ENCODE results near the gene FBXO22.
"Not testable (repeated sequence)": the region's sequence is repeated elsewhere in the genome, so short reads cannot be mapped to it uniquely, and the experiment has no call there.

FBXO22 gene

DNA sequence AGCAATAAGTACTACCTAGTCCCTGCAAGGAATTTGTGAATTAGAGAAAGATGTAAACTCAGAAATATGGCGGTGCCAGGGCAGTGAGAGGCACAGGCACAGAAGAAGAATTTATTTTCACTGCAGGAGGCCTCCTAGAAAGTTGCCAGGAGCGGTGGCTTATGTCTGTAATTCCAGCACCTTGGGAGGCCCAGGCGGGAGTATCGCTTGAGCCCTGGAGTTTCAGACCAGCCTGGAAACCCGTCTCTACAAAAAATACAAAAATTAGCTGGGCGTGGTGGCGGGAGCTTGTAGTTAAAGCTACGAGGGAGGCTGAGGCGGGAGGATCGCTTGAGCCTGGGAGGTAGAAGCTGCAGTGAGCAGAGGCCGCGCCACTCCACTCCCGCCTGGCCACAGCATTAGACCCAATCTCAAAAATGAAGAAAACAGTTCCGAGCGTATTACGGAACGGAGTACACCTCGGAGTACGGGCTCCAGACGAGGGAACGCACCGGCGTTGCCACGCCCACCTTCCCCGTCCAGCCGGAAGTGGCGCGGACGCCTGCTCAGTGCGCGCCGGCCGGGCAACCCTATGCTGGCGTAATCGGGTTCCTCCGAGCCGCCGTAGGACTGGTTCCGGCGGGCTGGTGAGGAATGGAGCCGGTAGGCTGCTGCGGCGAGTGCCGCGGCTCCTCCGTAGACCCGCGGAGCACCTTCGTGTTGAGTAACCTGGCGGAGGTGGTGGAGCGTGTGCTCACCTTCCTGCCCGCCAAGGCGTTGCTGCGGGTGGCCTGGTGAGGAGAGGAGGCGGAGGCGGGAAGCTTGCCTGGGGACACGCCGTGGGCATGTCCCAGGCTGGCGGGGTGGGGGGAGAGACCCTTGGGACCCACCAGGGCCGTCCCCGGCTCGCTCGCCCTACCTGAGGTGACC lies at the start of gene FBXO22:
FBXO22 (plus strand) TSS at position 548 of the 909 bp plus-strand sequence; CDS start at position 634, 86 bp downstream.
- DNase-seq (ENCODE audit: extremely low spot score, insufficient read length, low read depth) (peak; percentile 76), FAIRE-seq (peak; percentile 88)

DNA sequence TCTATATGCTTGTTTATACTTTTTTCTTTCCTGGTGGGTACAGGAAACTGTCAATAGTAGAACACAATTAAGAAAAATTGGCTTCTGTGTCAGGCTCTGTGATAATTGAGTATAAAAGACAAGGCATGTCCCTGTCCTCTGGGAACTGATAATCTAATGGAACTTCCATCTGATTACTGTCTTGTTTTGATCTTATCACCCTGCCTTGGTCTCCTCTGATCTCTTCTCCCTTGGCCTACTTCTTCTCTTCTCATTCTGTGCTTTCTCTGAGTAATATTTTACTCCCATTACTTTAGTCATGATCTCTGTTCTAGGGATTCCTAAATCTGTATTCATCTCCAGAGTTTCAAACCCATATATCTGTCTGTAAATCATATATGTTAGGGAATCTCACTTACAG lies 45.8 kb upstream of the FBXO22 start:
- no peak for FAIRE-seq
- DNase-seq (ENCODE audit: extremely low spot score, insufficient read length, low read depth) = no peak

DNA sequence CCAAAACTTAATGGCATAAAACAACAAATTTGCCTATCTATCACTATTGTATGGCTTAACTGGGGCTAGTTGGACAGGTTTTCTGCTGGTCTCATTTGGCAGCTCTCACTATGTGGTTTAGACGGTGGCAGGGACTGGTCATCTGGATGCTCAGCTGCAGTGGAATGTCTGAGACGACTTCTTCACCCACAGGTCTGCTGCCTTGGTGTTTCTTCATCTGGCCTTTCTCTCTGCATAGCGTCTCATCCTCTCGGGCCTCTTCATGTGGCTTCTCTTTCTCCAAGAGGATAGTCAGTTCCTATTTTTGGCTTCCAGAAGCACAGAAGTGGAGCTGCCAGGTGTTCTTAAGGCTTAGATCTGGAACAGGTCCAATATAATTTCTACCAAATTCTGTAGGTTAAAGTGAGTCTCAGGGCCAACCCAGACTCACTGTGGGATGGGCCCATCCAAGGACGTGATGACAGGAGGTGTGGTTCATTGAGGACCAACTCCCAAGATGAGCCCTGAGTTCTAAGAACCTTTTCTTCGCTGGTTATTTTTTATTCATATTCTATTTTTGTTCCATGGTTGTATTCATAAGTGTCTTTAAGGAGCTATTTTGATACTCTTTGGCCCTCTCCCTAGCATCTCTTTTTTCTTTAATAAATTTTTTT lies 41.8 kb upstream of the FBXO22 start:
- DNase-seq (ENCODE audit: extremely low spot score, insufficient read length, low read depth) = no peak
- FAIRE-seq = no peak

DNA sequence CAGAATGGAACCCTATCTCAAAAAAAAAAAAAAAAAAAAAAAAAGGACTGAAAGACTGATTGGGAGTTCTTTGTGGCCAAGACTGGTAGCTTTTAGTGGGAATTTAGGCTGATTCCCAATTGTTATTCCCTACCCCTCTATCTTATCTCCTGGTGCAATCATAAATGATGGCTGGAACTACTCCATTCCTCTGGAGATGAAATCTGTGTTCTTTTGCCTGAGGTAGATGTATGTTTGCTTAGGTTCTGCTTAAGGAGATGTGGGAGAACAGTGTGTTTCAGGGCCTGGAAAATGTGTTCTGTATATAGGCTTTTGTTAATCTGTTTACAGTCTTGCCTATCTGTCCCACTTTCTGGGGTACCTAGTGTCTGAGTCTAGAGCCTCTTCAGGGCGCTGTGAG lies 40.9 kb upstream of the FBXO22 start:
- FAIRE-seq (no peak), DNase-seq (ENCODE audit: extremely low spot score, insufficient read length, low read depth) (no peak)

DNA sequence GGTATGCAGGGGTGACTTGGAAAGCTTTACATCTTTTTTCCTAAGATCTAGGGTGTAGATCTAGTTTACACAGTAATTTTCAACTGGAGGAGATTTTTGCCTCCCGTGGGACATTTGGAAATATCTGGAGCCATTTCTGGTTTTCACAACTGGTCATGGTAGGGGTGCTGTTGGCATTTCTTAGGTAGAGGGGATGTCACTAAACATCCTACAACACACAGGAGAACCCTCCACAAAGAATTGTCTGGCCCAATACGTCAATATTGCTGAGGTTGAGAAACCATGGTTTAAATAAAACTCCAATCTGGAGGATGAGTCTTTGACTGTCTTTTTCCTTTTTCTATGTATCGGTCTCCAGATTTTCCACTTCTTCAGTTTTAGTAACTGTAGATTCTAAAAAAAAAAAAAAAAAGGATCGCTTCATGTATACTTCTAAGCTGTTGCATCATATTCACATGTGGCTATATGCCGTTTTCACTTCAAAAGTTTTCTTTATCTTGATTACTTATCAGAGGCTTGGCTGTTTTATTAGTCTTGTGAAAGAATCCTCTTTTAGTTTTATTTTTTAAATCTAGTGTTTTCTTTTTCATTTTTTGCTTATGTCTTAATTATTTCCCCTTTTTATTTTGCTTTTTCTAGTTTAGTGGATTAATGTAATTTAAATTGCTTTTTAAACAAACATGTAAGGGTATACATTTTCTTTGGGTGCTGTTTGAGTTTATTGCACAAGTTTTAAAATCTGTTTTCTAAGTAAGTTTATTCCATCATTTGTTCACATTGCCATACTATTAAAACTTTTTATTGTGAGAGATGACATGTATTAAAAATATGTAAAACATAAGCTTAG lies 39.2 kb upstream of the FBXO22 start:
- DNase-seq (ENCODE audit: extremely low spot score, insufficient read length, low read depth) (no peak), FAIRE-seq (no peak)

DNA sequence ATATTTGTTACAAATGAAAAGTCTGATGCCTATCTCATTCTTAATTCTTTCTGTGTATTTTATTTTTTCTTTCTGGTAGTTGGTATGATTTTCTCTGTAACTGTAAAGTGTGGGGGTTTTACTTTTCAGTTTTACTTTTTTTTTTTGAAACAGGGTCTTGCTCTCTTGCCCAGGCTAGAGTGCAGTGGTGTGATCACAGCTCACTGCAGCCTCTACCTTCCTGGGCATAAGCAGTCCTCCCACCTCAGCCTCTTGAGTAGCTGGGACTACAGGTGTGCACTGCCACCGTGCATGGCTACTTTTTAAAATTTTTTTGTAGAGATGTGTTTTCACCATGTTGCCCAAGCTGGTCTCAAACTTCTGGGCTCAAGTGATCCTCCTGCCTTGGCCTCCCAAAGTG lies 37.6 kb upstream of the FBXO22 start:
- DNase-seq (ENCODE audit: extremely low spot score, insufficient read length, low read depth); FAIRE-seq: not testable (repeated sequence)

DNA sequence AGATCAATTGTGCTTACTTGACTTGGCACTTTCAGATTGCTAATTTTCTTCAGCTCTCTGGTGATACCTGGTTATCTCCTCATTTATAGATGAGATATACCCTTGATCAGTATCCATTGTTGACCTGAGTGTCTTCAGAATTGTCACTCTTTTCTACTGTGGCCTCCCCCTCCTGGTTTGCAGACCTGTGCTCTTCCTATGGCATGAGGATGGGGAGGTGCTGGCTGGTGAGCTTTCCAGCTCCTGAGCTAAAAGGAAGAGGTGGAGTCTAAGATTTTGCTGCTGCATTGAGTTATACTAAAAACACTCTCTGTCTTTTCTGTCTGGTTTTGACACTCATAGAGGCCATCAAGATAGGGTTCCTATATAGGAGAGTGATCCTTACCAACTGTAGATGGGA lies 36.8 kb upstream of the FBXO22 start:
- FAIRE-seq (no peak), DNase-seq (ENCODE audit: extremely low spot score, insufficient read length, low read depth) (no peak)

DNA sequence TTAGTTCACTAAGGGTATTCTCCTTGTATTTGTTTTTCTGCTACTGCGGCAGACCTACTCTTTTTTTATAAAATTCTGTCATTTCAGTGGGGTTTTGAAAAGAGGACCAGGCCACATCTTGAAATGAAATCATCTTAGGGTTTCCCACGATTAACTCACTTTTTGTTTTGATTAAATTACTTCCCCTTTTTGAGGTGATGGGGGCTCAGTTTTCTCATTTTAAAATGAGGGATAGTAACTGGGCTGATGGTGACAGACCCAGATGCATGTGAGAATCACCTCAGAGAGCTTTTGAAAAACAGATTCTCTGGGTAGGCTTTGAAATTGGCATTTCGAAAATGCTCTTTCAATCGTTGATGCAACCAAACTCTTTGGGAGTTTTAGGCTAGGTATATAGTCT lies 36.2 kb upstream of the FBXO22 start:
- FAIRE-seq = no peak
- DNase-seq (ENCODE audit: extremely low spot score, insufficient read length, low read depth) = no peak

DNA sequence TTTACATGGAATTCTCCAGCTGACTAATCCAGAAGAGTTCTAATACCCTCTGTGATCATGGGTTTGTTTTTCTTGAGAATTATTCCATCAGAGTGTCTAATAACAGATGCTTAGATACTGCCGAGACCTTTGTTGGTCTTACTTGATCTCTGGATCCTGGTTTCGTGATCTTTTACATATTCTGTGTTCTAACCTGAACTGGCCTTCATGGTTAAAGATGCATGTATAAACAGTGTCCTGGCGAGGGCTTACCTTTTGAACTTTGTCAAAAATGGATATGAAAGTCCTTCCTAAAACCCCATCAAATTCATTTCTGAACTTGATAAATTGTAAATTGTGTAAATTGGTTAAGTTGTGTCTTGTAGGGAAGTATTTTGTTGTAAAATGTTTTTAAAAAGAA lies 35.7 kb upstream of the FBXO22 start:
- no peak for DNase-seq (ENCODE audit: extremely low spot score, insufficient read length, low read depth)
- FAIRE-seq = no peak

DNA sequence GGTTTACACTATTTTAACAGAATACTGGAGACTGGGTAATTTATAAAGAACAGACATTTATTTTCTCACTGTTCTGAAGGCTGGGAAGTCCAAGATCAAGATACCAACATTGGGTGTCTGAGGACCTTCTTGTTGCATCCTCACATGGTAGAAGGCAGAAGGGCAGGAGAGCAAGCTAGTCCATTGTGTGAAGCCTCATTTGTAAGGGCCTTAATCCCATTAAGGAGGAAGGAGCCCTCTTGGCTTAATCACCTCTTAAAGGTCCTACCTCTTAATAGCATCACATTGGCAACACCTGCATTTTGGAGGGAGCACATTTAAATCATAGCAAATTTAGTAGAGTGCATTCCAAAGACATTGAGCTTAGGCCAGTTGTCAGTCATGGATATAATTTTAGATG lies 34.2 kb upstream of the FBXO22 start:
- no peak for FAIRE-seq
- DNase-seq (ENCODE audit: extremely low spot score, insufficient read length, low read depth) = no peak

DNA sequence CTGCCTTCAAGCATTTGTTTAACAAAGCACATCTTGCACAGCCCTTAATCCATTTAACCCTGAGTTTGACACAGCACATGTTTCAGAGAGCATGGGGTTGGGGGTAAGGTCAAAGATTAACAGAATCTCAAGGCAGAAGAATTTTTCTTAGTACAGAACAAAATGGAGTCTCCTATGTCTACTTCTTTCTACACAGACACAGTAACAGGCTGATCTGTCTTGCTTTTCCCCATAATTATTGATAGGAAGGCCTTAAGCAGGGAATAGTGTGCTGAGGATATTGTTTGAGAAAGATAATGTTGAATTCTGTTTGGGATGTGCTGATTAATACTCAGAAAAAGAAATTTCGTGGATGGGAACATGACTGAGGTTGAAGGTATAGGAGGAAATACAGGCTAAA lies 32.1 kb upstream of the FBXO22 start:
- FAIRE-seq; DNase-seq (ENCODE audit: extremely low spot score, insufficient read length, low read depth): not testable (repeated sequence)

DNA sequence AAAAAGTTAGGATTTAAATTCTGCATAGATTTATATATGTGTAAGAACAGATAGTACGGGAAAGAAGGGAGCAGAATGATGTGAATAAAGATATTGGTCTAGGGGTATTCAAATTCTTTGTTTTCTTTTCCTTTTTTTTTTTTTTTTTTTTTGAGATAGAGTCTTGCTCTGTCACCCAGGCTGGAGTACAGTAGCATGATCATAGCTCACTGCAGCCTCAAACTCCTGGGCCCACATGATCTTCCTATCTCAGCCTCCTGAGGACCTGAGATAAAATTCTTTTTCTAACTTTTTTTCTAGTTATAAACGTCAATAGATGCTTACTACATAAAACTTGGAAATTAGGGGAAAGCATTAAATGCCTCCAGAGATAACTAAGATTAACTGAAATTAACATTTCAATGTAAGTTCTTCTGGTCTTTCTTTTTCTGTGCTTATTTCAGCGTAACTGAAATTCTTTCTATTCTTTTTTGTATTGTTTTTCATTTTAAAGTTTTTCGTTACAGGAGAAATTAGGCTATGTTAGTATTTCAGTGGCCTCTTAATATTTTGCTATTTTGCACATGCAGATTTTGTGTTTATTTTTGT lies 31.2 kb upstream of the FBXO22 start:
- FAIRE-seq (no peak), DNase-seq (ENCODE audit: extremely low spot score, insufficient read length, low read depth) (no peak)

DNA sequence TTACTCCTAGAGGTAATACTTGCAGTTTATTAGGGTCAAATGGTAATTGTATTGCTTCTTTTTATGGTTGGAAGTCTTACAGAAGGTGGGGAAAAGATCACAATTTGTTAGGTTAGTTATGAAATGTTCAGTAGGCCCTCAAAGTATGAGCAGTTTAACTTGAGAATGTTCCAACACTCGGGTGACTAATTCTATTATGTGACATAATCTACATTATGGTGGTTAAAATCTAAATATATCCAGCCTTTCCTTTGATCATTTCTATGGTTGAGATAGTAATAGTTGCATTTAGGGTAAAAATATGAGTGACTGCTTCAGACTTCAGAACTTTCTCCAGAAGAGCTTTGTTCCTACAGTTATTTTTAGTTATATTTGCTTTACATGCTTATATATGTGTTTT lies 19.6 kb upstream of the FBXO22 start:
- FAIRE-seq (no peak), DNase-seq (ENCODE audit: extremely low spot score, insufficient read length, low read depth) (no peak)

DNA sequence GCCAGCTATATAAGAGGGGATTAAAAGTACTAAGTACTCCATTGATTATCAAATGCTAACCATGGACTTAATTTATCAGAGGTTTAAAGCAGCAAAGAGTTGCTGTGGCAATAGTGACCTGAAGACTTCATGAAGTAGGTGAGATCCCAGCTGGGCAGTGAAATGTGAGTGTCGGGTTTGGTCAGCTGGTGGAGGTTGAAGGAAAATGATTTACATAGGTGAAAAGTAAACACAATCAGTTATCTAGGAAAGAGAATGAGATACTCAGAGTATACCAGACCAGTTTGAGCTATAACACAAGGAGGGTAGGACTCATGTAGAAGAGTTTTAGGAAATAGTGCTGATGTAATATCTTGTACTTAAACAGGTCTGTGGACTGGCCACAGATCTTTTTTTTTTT lies 16.5 kb upstream of the FBXO22 start:
- no peak for DNase-seq (ENCODE audit: extremely low spot score, insufficient read length, low read depth)
- FAIRE-seq = no peak

DNA sequence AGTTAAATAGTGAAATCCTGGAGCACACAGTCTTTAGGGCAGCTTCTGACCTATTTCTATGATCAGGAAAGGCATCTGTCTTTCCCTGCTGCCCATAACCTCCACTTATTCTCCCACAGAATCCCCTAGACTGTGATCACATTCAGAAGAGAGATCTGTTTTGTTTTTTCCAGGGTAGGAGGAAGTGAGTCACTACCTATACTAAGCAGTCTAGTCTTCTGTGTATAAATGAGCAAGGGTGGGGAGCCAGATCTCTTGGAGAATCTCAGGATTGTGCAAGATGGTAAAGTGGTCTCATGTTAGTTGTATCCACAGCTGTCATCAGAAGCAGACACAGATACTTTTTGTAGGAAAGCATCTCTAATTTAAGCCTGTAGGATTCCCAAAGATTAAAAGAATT lies 11.8 kb upstream of the FBXO22 start:
- DNase-seq (ENCODE audit: extremely low spot score, insufficient read length, low read depth) (no peak), FAIRE-seq (no peak)

DNA sequence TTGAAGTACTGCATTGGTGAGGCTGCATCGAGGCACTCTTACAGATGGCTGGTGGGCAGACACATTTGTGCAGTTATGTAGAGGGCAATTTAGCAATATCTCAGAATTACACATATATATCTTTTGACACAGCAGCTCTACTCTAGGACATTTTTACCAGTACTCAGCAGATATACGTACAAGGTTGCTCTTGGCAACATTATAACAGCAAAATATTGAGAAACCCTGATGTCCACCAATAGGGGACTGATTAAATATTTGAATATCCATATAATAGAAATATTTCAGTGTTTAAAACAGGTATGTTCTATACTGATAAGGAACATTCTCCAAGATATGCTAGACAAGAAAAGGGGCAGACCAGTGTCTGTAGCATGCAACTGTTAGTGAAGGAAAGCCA lies 7.9 kb upstream of the FBXO22 start:
- no peak for DNase-seq (ENCODE audit: extremely low spot score, insufficient read length, low read depth)

DNA sequence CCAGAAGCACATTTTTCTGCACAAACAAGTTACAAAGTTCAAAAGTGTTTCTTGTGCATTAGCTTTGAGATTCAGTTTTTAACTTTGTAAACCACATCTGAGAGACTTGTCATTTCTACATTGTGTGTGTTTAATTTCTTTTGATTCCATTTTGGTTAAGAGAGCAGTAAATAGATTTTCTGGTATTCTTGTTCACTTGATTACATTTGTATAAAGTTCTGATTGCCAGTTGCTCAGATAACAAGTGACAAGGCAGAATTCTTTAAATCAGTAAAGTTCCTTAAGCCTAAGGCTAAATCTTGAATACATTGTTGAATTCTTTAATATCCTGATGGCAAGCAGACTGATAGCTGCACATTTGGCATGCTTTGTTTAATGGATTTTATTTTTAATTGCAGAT lies 3.1 kb upstream of the FBXO22 start:
- DNase-seq (ENCODE audit: extremely low spot score, insufficient read length, low read depth) = no peak

More for the DNA sequence above, 7.9 kb upstream of the FBXO22 start:
- FAIRE-seq = no peak

DNA sequence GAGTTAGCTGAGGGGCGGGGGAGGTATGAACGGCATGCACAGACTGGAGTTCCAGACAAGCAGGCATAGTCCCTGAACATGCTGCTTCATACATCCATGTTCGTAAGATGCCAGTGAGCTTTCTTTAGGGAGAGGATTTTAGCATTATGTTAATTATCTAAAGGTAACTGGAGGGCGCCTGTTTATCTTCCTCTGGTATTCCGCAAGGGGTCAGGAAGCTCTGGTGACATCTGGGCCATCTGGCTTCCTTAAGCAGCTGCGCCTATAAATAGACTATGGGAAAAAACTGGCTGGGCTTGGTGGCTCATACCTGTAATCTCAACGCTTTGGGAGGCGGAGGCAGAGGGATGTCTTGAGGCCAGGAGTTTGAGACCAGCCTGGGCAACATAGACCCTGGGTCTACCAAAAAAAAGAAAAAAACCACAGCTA lies 1.5 kb upstream of the FBXO22 start:
- FAIRE-seq (no peak), DNase-seq (ENCODE audit: extremely low spot score, insufficient read length, low read depth) (no peak)

More for the DNA sequence above, 3.1 kb upstream of the FBXO22 start:
- no peak for FAIRE-seq

DNA sequence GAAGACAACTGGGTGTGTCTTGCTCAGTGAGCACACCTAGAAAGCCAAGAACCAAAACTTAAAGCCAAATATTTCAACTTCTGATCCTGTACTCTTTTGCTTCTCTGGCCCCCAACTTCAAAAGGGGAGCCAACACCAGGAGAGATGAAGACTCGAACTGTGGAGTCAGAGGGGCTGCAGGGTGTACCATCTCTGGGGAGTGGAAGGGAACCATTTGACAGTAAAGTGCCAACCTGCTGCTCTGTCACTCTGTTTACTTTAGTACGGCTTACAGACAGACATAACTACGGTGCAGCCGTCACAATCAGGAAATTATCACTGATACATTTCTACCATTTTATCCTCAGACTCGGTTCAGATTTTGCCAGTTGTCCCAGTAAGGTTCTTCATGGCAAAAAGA lies 1.6 kb downstream of the FBXO22 start:
- DNase-seq (ENCODE audit: extremely low spot score, insufficient read length, low read depth) = no peak
- FAIRE-seq = no peak

DNA sequence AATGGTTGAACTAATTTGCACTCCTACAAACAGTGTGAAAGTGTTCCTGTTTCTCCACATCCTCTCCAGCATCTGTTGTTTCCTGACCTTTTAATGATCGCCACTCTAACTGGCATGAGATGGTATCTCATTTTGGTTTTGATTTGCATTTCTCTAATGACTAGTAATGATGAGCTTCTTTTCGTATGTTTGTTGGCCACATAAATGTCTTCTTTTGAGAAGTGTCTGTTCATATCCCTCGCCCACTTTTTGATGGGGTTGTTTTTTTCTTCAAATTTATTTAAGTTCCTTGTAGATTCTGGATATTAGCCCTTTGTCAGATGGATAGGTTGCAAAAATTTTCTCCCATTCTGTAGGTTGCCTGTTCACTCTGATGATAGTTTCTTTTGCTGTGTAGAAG lies 6.7 kb downstream of the FBXO22 start:
- DNase-seq (ENCODE audit: extremely low spot score, insufficient read length, low read depth); FAIRE-seq: not testable (repeated sequence)

Data from GM18507 (cell line).